Fibroblast of the conjunctiva (primary cell): ENCODE measurements around the gene ASXL3.

Experiments
- DNase-seq: peaks from one replicate; pipeline ENCODE4 v3.0.0-alpha.2; 2010; ENCODE audit warnings: low read depth

The ASXL3 gene

DNA sequence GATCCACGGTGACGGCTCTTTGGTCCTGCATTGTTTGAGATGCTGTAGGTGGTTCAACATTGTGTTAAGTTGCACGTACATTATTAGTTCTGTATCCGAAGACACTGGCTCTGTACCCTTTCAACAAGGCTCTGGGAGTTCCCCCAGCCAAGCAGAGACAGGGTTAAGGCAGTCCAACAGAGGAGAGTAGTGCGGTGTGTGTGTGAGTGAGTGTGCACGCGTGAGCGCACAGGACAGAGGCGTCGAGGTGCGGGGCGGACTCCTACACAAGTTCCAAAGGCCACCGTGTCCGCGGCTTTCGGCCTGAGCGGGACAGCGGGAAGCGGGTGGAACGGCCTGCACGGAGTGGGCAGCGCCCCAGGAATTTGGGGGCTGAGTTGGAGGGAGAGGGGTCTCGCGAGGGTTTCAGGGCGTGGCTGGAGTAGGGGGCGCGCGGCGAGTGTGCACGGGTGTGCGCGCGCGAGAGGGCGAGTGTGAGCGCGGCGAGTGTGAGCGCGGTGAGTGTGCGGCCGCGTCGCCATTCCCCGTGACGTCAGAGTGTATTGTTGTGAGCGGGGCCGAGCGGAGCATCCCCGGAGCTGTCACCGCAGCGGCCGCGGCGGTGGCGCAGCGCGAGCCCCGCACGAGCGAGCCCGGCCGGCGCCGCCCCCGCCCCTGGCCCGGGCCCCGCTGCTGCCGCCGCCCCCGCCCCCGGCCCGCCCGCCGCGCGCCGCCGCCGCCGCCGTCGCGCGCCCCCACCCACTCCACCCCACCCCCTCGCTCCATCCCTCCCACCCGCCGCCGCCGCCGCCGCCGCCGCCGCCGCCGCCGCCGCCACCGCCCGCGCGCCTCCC is at the start of gene ASXL3:
Gene ASXL3, plus strand, starts transcription at position 535 of the 833 bp plus-strand sequence. CDS start 413 bp downstream, outside the sequence.
- no peak for DNase-seq

DNA sequence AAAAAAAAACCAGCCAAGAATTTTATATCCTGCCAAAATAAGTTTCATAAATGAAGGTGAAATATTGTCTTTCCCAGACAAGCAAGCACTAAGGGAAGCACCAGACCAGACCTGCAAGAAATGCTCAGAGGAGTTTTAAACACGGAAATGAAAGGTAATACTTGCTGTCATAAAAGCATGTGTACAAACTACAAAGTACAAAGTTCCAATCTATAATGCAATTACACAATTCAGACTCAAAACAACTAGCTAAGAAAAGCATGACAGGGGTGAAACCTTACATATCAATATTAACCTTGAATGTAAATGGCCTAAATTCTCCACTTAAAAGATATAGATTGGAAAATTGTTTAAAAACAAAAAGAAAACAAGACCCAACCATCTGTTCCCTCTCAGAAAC is 45.0 kb upstream of the ASXL3 start:
- no peak for DNase-seq

DNA sequence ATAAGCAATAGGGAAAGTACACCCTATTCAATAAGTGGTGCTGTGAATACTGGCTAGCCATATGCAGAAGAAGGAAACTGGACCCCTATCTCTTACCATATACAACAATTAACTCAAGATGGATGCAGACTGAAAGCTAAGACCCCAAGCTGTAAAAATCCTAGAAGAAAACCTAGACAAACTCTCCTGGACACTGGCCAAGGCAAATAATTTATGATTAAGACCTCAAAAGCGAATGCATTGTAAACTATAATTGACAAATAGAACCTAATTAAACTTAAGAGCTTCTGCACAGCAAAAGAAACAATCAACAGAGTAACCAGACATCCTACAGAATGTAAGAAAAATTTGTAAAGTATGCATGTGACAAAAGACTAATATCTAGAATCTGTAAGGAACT is 41.1 kb upstream of the ASXL3 start:
- no peak for DNase-seq

DNA sequence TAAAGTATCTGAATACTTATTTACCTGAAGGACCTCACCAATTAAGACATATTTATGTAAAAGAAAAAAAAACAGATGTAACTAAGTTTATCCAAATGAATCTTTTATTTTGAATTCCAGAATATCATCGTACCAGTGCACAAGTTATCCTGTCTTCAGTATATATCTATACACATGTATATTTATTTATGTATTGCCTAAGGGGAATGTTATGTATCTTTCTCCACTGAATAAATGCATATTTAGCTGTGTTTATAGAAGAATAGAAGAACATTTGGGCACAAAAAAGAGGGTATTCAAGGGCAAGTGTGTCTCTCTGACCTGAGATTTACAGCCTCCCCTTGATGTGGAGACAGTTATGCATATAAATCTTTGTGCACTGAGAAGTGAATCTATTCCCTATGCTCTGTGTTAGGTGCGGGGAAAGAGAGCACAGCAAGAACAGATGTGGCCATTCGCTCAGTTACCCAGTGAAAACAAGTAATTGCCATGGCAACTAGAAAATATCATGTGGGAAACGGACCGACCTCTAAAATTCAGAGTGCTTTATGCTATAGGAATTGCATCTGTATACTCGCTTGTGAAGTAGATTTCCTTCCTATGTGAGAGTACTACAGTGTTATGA is 39.5 kb upstream of the ASXL3 start:
- DNase-seq: no peak

DNA sequence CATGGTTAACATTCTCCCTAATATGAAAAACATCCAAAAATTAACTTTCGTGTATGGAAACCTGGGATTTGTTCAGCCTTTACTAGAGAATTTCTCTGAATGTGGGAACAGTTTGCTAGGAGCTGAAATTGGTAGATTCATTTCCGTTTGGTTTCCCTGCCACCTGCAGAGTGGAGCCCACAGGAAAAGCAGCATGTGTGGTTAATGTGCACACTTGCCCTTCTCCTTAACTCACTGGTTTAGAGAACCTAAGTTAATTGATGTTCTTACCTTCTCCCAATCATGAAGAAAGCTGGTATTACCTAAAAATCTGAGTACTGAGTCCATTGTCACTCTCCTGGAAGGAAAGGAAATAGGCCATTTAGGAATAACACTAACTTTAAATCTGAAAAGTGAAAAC is 37.6 kb upstream of the ASXL3 start:
- no peak for DNase-seq

DNA sequence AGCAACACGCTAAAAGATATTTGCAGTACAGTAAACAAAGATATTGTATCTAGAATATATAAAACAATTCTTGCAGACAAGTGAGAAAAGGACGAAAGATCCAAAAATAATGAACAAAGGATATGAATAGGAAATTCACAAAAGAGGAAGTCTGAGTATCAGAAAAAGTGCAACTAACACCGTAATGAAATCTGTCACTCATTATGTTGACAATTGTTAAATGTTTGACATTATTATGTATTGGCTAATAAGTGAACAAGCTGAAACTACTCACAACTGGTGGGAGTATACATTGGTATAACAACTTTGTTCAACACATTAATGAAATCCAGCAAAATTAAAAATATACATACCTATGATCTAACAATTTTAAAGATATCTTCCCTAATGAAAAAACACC is 36.7 kb upstream of the ASXL3 start:
- no peak for DNase-seq

DNA sequence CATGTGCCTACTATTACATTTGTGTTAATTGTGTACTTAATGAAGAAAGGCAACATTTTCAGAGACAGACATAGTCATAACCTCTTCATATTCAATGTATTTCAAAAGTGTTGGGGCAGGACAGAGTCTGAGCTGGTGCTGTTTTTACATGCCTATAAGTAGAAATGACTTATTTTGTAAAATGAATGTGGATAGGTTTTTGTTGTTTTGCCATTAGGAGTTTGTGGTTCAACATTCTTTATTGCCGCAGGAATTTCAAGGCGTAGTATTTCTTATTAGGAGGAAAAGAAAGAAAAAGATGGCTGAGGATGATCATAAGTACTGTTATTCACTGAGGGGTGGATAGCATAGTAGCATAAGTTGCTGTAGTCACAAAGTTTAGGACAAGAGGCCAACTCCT is 21.2 kb upstream of the ASXL3 start:
- DNase-seq: no peak

DNA sequence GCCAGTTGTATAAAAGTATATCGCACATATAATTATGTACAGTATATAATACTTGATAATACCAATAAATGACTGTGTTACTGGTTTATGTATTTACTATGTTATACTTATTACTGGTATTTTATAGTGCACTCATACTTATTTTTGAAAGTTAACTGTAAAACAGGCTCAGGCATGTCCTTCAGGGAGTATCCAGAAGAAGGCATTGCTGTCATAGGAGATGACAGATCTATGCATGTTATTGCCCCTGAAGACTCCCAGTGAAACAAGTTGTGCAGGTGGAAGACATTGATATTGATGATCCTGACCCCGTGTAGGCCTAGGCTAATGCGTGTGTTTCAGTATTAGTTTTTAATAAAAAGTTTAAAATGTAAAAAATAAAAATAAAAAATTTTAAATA is 20.3 kb upstream of the ASXL3 start:
- no peak for DNase-seq

DNA sequence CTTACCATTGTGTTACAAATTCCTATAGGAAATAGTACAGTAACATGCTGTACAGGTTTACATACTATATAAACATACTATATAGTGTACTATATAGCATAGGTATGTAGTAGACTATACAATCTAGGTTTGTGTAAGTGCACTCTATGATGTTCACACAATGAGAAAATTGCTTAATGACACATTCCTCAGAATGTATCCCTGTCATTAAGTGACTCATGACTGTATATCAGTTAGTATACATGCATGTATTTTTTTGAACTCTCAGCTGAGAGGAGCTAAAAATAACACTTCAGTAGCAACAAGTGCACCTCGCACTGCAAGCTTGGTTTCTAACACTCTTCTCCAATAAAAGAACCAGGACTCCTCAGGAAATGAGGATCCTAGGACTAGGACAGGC is 19.5 kb upstream of the ASXL3 start:
- DNase-seq: no peak

DNA sequence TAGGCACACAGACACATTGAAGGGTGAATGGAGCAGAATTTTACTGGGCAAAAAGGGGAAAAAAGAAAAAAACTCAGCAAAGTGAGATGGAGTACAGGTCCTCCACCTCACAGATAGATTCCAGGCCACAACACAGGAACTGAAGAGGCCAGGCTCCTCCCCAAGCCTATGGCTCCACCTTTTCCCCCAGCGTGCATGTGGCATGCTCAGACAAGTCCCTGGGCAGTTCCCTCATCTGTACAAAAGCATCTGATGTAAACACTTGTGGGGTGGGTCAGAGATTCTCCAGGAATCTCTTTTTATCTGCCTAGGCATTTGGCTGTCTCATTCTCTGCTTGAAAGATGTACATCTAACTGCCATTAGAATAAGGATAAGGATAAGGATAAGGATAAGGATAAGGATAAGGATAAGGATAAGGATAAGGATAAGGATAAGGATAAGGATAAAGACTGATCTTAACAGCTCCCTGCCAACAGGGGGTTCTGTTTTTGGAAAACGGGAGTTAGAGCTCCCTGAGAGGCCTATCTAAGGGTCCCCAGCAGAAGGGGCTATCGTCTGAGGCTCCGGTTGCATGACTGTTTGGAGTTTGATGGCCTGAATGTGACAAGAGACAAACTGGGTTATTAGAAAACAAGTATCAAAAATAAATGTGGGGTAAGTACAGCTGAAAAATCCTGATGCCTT is 17.2 kb upstream of the ASXL3 start:
- peak; percentile 28 for DNase-seq

DNA sequence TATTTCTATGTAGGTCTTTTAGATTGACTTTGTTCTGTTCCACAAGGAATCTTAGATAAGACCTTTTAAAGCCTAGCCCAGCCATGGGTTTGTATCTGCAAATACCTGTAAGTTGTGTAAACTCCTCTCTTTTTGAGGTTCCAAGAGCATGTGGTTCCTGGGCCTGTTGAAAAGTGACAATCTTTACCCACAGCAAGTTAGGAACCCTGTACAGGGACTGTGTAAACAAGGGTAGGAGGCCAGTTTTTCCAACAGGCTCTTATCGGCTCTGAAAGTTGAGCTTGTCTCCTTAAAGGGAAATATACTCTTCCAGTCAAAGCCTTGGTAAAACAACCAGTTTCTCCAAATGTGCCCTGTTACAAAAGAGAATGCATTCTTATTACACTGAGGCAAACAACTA is 15.3 kb upstream of the ASXL3 start:
- DNase-seq: no peak

DNA sequence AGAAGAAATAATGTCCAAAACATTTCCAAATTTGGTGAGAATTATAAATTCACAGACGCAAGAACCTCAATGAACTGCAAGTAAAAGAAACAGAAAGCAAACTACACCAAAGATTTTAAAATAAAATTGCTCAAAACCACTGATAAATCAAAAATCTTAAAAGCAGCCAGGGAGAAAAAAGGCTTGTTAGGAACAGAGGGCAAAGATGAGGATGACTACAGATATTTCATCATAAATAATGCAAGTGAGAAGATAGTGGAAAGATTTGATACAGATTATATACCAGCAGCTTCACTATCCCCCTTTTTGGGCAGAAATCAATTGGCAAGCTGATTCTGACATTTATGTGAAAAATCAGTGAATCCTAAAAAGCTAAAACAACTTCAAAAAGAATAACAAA is 10.3 kb upstream of the ASXL3 start:
- DNase-seq: no peak

DNA sequence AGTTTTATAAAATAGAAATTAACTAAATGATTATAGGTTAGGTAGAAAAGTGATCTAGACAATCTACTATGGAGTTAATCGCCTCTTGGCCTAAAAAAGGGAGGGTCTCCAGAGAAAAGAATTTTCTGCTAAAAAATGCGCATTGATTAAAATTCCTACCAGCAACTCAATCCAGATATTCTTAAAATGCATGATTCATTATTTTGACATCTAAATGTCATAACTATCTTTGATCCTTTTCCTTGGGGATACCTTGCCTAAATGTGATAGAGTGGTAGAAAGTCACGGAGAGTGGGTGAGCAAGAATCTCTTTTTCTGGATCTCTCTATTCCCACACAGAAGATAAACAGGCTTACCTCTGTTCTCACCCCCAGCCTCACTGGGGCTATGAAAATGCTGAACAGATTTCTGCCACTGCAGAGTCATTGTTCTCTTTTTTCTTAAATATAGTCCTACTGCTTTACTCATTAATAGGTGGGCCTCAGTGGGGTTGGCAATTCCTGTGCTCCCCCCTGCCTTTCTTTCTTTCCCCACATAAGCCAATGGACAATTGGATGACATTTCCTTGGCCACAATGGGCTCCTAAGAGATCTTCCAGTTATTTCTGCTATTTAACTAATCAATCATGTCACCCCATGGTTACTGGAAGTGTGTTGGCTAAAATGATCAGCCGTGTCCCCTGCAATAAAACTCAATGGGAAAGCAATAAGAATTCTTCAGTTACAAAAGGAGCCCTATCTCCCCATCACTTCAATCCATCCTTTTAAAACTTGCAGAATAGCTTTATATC is 5.8 kb upstream of the ASXL3 start:
- no peak for DNase-seq

DNA sequence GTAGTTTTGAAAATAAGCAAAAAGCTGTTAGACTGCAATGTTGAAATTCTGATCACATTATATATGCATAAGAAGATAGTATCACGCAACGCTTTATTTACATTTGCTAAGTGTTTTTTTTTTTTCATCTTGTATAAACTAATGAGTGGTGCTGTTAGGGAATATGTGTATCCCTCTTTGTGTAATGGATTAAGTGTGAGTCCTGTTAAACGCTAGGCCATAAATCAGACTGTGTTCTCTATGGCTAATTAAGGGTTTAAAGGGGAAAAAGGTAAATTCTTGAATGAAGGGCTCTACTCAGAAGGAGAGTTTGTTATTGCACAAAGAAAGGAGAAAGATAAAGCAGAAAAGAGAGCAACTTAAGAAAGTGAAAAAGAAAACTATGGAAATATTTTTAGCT is 4.8 kb upstream of the ASXL3 start:
- DNase-seq: no peak

DNA sequence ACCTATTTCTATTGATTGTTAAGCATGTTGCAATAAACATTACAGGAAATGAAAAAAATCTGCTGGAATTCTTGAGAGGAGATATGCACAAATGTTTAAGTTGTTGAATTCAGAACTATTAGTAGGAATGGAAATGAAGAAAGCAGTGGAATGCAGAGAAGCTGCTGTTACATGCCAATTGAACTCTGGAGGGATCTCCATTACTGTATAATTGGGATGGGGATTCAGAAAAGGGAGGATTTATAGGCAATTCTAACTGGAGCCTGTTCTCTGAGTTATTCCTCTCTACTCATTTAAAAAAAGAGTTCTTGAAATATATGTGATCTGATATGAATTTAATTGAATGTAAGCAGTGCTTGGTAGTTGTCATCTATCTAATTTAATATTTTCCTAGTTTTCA is 2.6 kb upstream of the ASXL3 start:
- DNase-seq: no peak

DNA sequence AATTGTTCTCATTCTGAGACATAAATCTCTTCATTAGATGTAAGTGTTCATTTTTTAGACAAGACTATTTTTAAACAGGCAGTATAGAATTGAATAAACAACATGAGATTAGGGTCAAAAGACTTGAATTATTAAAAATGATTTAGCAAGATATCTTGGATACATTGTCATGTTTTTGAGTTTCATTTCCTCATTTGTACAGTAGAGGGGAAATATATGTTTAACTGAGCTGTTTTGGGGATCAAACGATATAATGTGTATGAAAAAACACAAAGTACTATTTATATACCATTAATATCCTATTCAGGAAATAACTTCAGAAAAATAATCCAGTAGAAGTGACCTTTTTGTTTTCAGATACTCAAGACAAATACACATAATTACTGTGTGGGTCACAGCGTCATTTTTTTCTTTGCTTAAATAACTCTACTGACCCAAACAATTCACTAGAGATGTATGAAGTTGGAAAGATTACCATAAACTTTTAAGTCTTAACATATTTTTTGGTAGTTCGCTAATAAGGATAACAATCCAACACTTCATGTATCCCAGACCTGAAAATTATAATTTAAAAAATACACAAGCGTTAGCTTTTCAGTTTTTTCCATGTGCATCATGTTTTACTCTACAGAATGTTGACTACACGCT is 896 bp upstream of the ASXL3 start:
- DNase-seq: no peak

DNA sequence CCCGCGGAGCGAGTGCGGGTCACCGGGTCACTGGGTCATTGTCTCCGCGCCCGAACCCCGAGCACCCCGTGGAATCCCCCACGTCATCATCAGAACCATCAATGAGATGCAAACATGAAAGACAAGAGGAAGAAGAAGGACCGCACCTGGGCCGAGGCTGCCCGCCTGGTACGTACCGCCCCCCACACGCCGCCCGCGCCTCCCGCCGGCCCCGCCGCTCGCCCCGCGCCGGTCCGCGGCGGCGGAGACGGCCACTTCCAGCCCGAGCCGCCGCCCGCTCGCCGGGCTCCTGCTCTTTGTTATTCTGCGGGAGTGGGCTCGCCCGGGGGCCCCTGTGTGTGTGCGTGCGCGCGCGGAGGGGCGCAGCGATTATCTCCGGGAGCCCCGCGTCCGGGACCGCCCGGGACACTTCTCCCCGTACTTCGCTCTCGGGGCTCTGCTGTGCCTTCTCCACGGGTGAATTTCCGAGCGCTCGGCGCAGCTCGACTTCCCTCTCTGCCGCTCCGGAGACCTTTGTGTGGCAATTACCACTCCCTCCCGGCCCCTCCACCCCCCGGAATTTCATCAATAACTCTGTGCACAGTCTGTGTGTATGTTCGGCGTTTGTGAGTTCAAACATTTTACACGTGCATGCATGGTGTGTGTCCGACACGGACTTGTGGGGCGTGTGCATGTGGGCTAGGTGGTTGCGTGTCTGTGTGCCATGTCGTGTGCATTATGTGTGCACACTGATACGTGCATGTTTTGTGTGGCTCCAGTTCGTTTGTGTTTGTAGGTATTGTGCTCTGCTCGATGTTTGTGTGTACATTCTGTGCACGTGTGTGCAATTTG is 714 bp downstream of the ASXL3 start:
- DNase-seq: no peak

DNA sequence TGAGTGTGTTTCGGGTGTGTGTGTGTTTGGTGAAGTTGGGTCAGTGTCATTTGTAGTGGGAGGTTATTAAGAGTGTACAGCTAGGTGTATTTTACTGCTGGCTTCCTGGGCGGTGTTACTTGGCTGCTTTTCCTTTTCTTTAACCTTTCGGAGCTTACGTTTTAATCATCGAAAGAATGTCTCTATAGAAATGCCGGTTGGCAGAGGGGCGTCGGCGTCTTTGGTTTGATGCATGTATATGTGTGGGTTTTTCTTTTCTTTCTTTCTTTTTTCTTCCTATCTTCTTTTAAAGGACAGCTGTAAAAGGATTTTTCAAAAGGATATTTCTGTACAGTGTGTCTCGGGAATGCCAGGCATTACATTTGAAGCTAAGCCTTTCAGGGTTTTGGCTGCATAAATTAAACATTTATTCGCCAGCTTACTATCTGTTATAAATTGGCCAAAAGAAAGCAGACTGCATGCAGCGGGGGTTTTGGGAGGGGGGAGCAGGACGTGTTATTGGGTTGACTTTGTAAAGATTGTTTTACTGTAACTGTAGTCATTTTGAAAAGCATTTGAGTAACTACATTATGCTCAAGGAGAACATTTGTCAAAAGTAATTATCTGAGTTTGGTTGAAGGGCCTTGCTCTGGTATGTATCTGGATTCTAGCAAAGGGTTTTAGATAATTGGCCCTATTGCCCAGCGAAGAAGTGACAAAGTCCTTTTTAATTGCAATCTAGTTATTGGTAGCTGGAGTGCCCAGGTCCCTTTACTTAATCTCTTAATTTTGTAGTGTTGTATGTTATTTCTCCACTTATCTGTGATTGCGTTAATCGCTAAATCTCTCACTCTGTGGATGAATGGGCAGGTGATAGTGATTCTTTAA is 1.6 kb downstream of the ASXL3 start:
- DNase-seq: no peak

DNA sequence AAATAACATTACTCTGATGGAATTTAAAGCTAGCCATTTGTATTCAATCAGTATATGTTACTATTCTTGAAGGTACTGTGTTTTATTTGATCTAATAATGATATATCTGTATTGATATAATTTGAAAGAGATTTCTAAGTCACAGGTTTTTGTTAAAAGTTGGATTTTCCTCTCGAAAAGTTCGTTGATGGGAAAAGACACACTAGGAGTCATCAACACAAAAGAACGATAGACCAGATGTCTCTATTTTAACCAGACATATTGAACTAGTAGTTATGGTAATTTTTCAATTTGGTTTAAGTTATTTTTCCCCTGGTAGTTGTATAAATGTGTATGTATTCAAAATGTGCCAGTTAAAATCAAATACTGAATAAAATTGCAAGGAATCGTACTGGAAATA is 2.5 kb downstream of the ASXL3 start:
- DNase-seq: no peak

DNA sequence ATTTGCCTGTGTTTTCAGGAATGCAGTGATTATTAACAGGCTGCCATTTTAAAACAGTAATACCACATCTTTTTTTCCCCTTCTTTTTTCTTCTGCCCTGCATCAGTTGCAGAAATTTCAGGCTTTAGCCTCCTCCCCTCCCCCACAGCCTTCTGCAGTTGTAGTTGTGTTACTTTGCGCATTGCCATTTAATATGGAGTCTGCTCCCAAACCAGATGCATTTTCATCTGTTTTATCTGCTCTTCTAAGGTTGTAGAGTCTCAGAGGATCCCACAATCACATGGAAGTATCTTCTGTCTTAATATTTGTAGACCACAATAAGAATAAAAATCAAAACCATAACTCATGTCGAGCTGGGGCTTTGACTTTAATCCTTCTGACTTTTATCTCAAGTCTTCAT is 3.8 kb downstream of the ASXL3 start:
- DNase-seq: no peak
